ENCODE measurements around the gene KCNMA1.

The KCNMA1 gene

DNA sequence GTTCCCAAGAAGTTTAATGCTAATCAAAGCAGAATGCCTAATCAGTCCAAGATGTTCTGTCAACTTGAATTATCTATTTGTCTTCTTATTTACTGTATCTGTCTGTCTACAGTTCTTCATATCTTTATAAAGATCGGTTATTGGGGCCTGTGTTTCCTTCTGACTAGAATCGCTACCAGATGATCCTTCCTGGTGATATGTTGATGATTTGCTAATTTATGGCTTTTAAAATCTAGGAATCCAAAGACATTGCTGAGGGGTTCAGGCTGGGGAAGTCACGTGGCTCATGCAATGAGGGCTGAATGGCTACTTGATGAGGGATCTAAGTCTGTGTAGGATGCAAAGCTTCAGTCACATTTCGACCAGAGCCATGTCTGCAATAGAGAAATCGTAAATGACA, 536.3 kb downstream of the KCNMA1 start:
- Histone ChIP-seq H3K27me3 (ENCODE audit: insufficient read depth, low read depth) (no peaks in the 10 kb centered on the region), H3K9ac (no peak overlapping the region), H3K36me3 (ENCODE audit: insufficient read depth) (no peaks in the 10 kb centered on the region)

GRCh38 chr10:77099136-77099535, 538.5 kb downstream of the KCNMA1 start:
- no peaks in the 10 kb centered on the region for H3K27me3 ChIP-seq (ENCODE audit: insufficient read depth, low read depth)
- H3K9ac ChIP-seq = no peak overlapping the region
- H3K27ac ChIP-seq = no peak overlapping the region
- H3K4me3 ChIP-seq (IDR thresholded peaks at IDR 0.05; ENCODE audit: insufficient read depth, low read depth, low read length) = no peak overlapping the region
- no peak overlapping the region for H3K4me2 ChIP-seq
- TF ChIP-seq CTCF (conservative IDR thresholded peaks at IDR 0.05; ENCODE audit: low read depth, low read length) = no peak
- no peaks in the 10 kb centered on the region for H4K20me1 ChIP-seq (ENCODE audit: insufficient read depth)
- H3K4me1 ChIP-seq (ENCODE audit: low read depth, poor library complexity, severe bottlenecking) = no peaks in the 10 kb centered on the region
- H2AFZ ChIP-seq (ENCODE audit: low read depth) = no peak overlapping the region
- H3K79me2 ChIP-seq (ENCODE audit: insufficient read depth, low read depth) = no peaks in the 10 kb centered on the region
- no peaks in the 10 kb centered on the region for H3K36me3 ChIP-seq (ENCODE audit: insufficient read depth)

More for the DNA sequence above, 536.3 kb downstream of the KCNMA1 start:
- Histone ChIP-seq H3K27ac (no peak overlapping the region), H3K4me1 (ENCODE audit: low read depth, poor library complexity, severe bottlenecking) (no peaks in the 10 kb centered on the region), H4K20me1 (ENCODE audit: insufficient read depth) (no peaks in the 10 kb centered on the region), H3K4me2 (no peak overlapping the region), H3K79me2 (ENCODE audit: insufficient read depth, low read depth) (no peaks in the 10 kb centered on the region), H3K4me3 (IDR thresholded peaks at IDR 0.05; ENCODE audit: insufficient read depth, low read depth, low read length) (no peak overlapping the region), H2AFZ (ENCODE audit: low read depth) (no peak overlapping the region)
- TF ChIP-seq CTCF (conservative IDR thresholded peaks at IDR 0.05; ENCODE audit: low read depth, low read length) = no peak

DNA sequence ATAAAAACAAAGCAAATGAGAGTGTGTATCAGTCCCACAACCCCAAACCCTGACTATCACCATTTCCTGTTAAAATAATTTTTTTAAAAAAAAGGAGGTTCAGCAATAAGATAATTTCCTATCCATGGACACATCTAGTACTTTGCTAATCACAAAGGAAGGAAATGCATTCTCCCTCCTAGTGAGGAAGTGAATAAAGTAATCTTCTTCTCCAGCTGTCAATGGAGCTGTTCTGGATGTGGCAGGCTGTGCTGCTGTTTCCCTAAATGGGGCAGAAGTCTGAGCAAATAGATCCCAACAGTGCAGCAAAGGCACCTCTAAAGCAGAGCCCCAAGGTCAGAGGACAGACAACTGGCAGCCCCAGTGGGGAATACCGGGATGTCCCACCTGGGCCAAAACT, 540.0 kb downstream of the KCNMA1 start:
- Histone ChIP-seq H4K20me1 (ENCODE audit: insufficient read depth) (no peaks in the 10 kb centered on the region), H3K4me1 (ENCODE audit: low read depth, poor library complexity, severe bottlenecking) (no peaks in the 10 kb centered on the region), H3K79me2 (ENCODE audit: insufficient read depth, low read depth) (no peaks in the 10 kb centered on the region), H3K27ac (no peak overlapping the region), H3K4me3 (IDR thresholded peaks at IDR 0.05; ENCODE audit: insufficient read depth, low read depth, low read length) (no peak overlapping the region), H3K4me2 (no peak overlapping the region), H3K27me3 (ENCODE audit: insufficient read depth, low read depth) (no peaks in the 10 kb centered on the region), H3K9ac (no peak overlapping the region), H3K36me3 (ENCODE audit: insufficient read depth) (no peaks in the 10 kb centered on the region), H2AFZ (ENCODE audit: low read depth) (no peak overlapping the region)
- no peak for TF ChIP-seq CTCF (conservative IDR thresholded peaks at IDR 0.05; ENCODE audit: low read depth, low read length)

GRCh38 chr10:77093126-77093525, 544.5 kb downstream of the KCNMA1 start:
- no peaks in the 10 kb centered on the region for H3K27me3 ChIP-seq (ENCODE audit: insufficient read depth, low read depth)
- H2AFZ ChIP-seq (ENCODE audit: low read depth) = no peak overlapping the region
- no peaks in the 10 kb centered on the region for H3K79me2 ChIP-seq (ENCODE audit: insufficient read depth, low read depth)
- H3K4me2 ChIP-seq = no peak overlapping the region
- no peaks in the 10 kb centered on the region for H4K20me1 ChIP-seq (ENCODE audit: insufficient read depth)
- H3K4me3 ChIP-seq (IDR thresholded peaks at IDR 0.05; ENCODE audit: insufficient read depth, low read depth, low read length) = no peak overlapping the region
- no peak overlapping the region for H3K27ac ChIP-seq
- TF ChIP-seq CTCF (conservative IDR thresholded peaks at IDR 0.05; ENCODE audit: low read depth, low read length) = no peak
- no peak overlapping the region for H3K9ac ChIP-seq
- no peaks in the 10 kb centered on the region for H3K4me1 ChIP-seq (ENCODE audit: low read depth, poor library complexity, severe bottlenecking)
- H3K36me3 ChIP-seq (ENCODE audit: insufficient read depth) = no peaks in the 10 kb centered on the region

All from KMS-11 (cell line).